Epithelial cell of esophagus (primary cell): ENCODE data around the gene AMPD3.

Source experiments
- DNase-seq: peaks from one replicate; pipeline ENCODE4 v3.0.0; 2010; ENCODE audit warnings: low read depth
- H3K4me3 ChIP-seq: 2 replicates; pipeline ENCODE4 v1.5.1; 2011; ENCODE audit warnings: mild to moderate bottlenecking, low read length, control low read depth
- TF ChIP-seq, protein P1 (sequence below): IDR thresholded peaks from 2 replicates; pipeline ENCODE4 v1.5.1; 2011; ENCODE audit warnings: low read depth, mild to moderate bottlenecking, low read length, control low read depth, inconsistent platforms; ENCODE audit not compliant: insufficient read depth; ENCODE audit errors: missing control alignments

Gene AMPD3

DNA sequence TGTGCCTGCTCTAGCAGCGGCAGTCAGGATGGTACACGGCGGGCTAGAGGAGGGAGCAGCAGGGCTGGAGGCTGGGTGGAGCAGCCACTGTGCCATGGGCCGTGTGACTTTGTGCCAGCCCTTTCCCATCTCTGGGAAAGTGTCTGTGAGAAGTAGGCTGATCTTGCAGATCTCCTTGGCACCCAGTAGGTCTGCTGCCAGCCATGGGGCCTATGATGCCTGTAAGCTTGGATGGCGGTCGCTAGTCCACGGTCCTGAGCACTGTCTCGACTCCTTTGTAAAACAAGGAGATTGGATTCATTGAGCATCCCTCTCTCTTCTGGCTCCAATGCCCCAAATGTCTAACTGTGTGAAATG lies 22.6 kb downstream of the AMPD3 start:
- no peak for DNase-seq

DNA sequence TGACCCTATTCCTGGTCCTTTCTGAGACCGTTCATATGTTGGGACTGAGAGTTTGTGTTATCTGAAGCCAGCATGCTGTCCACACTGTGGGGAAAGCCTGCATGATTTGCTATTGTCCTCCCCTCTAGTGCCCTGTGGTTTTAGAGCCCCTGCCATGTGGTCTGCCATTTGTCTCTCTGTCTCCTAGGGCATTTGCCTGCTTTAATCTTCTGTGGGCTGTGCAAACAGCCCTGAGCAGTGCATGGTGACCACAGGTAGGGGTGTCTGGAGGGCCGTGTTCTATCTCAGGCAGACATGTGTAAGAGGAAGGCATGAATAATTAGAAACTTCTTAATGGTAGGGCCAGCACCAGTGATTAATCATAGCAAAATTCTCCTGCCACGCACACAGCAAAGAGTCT lies 23.0 kb downstream of the AMPD3 start:
- no peak for DNase-seq
- TF ChIP-seq, protein P1, sequence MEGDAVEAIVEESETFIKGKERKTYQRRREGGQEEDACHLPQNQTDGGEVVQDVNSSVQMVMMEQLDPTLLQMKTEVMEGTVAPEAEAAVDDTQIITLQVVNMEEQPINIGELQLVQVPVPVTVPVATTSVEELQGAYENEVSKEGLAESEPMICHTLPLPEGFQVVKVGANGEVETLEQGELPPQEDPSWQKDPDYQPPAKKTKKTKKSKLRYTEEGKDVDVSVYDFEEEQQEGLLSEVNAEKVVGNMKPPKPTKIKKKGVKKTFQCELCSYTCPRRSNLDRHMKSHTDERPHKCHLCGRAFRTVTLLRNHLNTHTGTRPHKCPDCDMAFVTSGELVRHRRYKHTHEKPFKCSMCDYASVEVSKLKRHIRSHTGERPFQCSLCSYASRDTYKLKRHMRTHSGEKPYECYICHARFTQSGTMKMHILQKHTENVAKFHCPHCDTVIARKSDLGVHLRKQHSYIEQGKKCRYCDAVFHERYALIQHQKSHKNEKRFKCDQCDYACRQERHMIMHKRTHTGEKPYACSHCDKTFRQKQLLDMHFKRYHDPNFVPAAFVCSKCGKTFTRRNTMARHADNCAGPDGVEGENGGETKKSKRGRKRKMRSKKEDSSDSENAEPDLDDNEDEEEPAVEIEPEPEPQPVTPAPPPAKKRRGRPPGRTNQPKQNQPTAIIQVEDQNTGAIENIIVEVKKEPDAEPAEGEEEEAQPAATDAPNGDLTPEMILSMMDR = no peak
- no peak overlapping the region for H3K4me3 ChIP-seq

More for the DNA sequence above, 22.6 kb downstream of the AMPD3 start:
- TF ChIP-seq, protein P1 = no peak
- H3K4me3 ChIP-seq = no peak overlapping the region

DNA sequence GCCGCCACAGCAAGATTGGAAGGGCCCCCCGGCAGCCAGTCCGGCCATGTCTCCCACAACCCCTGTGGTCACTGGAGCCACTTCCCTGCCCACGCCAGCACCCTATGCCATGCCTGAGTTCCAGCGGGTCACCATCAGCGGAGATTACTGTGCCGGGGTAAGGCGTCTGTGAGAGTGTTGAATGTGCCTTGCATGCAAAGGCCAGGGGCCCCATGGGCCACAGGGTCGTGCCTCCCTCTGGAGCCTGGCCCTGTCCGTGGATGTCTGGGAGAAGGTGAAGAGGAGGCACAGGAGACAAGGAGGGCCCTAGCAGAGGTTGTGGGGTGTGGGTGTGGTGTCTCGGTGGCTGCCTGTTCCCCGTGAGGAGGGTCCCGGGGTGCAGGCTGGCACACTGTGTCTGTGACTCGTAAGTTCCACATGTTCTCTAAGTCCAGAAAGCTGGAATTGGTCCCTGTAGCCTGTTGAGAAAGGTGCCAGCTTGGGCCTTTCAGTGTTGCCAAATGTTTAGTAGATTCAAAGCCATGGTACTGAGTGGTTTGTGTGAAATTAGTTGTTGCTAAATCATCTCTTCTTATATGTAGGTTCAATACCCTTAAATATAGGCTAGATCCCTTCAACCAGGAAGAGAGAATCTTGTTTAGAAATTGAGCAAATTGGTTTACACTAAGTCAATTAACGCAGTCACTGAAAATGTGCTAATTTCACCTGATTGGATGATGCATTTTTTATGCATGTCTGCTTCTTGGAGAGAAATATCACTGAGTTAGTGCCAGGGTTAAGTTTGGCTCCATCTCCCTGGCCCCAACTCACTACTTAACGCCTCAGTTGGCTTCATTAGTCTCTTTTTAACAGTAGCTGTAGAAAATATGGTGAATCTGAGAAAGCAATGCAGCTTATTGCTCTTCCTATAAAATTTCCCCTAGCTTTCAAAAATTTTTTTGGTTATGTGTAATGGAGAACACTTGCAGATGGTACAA lies 23.8 kb downstream of the AMPD3 start:
- no peak overlapping the region for H3K4me3 ChIP-seq
- DNase-seq = no peak
- TF ChIP-seq, protein P1 = no peak

DNA sequence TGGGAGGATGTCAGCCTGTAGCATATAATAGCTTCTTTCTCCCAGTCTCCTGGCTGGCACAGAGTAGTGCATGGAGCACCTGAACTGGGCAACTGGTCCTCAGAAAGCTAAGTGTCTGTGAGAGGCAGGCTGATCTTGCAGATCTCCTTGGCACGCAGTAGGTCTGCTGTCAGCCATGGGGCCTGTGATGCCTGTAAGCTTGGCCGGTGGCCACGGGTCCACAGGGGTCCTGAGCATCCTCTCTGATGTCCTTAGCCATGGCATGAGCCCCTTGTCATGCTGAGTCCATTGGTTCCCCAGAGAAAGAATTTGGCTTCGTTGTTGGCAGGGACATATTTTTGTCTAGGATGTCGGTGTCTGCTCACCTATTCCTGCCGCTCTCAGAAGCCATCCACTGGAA lies 25.0 kb downstream of the AMPD3 start:
- TF ChIP-seq, protein P1 = no peak
- H3K4me3 ChIP-seq = no peak overlapping the region
- DNase-seq = no peak

DNA sequence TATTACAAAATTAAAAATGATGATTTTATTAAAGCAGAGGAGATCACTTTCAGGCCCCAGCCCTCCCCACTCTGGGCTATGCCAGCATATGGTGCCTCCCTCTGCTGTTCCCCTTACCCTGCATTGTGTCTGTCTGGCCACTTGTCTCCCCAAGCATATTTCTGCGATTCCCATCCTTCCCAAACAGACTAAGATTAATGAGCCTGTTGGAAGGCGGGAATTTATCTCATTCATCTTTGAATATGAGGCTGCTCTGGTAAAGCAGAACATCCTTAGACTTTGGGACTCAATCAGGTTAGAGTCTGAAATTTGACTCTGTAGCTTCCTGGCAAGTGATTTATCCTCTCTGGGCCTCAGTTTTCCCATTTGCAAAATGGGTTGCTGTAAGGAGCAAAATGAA lies 25.7 kb downstream of the AMPD3 start:
- DNase-seq = no peak
- TF ChIP-seq, protein P1 = no peak
- no peak overlapping the region for H3K4me3 ChIP-seq

DNA sequence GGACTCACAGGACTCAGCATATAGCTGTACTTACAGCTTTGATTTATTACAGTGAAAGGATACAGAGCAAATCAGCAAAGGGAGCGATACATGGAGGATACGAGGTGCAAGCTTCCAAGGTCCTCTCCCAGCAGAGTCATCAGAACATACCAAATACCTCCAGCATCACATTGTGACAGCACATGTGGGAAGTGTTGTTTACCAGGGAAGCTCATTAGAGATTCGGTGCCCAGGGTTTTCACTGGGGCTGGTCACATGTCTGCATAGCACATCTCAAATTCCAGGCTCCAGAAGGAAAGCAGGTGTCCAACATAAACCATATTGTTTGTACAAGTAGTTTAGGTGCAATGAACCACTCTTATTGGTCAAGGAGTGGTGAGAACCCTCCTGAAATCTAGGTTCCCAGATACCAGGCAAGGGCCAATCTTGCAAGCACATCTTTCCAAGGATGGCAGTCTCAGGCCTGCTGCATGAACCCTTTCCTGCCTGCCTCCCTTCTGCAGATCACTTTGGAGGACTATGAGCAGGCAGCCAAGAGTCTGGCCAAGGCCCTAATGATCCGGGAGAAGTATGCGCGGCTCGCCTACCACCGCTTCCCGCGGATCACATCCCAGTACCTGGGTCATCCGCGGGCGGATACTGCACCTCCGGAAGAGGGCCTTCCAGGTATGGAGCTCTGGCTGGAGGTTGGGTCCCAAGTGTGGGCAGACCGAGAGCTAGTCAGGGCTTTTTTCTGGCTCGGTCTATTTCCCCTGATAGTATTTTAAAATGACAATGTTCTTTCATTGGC lies 26.7 kb downstream of the AMPD3 start:
- no peak overlapping the region for H3K4me3 ChIP-seq
- DNase-seq = no peak
- TF ChIP-seq, protein P1 = no peak
